Measurements from ENCODE around the gene KLHL33.

The KLHL33 gene

GRCh38 chr14:20434701-20435581 lies 1.0 kb downstream of the KLHL33 start:
- Mint-ChIP-seq H3K36me3 (ENCODE audit: low read depth) (no peaks in the 10 kb centered on the region), H3K9me3 (no peaks in the 10 kb centered on the region), H3K27me3 (no peaks in the 10 kb centered on the region), H3K27ac (no peak overlapping the region), H3K4me3 (no peak overlapping the region), H3K4me1 (ENCODE audit: low read depth) (peaks cover 2% of the 10 kb centered on the region)
- no peak for DNase-seq

DNA sequence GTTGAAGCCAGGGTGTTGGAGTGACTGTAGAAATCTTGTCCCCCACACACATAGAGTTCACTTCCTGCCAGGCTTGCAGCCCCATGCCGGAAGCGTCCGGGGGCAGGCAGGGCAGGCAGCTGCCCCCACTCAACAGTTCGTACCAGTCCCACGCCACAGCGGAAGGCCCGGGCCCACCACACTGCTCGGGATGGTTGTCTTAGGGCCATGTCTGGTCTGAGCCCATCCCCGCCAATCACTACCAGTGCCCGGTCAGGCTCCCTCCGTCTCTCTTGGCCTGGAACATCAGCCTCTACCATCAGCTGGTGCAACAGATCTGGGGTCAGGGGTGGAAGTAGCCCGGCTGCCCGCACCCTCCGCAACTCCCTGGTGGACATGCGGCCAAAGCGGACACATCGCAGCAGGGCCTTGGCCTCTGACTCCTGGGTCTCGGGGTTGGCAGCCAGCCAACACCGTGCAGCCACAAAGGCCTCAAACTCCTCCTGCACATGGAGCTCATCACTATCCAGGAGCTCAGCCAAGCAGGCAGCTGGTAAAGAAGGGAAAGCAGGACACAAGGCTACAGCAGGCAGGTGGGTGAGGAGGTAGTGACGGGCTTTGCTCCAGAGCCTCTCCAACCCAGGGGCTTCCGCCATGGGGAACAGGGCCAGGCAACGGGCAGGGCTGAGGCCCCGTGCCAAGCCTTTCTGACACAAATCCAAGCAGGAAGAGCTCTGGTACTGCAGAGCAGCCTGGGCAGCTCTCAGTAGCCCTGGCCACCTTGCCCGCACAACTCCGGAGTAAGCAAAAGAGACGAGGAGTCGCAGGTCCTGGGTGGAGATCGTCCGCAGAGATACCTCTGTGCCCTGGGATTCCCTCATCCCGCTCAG lies 5.9 kb downstream of the KLHL33 start:
- peaks cover 34% of the 10 kb centered on the region for H3K4me1 Mint-ChIP-seq (ENCODE audit: low read depth)
- H3K9me3 Mint-ChIP-seq: no peaks in the 10 kb centered on the region

DNA sequence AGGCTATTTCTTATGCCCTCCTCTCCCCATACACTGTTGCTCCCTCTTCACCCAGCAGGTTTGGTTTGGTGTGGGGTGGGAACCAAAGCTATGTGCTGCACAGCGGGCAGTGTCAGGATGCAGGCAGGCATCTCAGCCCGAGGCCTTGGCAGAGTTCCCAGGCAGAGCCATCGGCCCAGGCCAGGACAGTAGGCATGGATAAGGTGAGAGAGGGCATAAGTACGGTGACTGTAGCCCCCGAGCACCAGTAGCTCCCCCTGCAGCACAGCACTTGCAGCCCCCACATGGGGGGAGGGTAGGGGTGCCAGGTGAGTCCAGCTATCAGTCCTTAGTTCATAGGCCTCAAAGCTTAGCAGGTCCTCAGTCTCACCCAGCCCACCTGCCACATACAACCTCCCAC lies 7.2 kb downstream of the KLHL33 start:
- no peak for DNase-seq
- H3K27ac Mint-ChIP-seq: peak overlapping the region; percentile 90
- H3K9me3 Mint-ChIP-seq: no peaks in the 10 kb centered on the region
- H3K4me1 Mint-ChIP-seq (ENCODE audit: low read depth): peaks cover 34% of the 10 kb centered on the region
- H3K27me3 Mint-ChIP-seq: no peaks in the 10 kb centered on the region
- H3K4me3 Mint-ChIP-seq: peak overlapping the region; percentile 14
- H3K36me3 Mint-ChIP-seq (ENCODE audit: low read depth): no peaks in the 10 kb centered on the region

More for the DNA sequence above, 5.9 kb downstream of the KLHL33 start:
- DNase-seq: peak; percentile 45
- no peaks in the 10 kb centered on the region for H3K36me3 Mint-ChIP-seq (ENCODE audit: low read depth)
- H3K27ac Mint-ChIP-seq: peak overlapping the region; percentile 73
- H3K4me3 Mint-ChIP-seq: no peak overlapping the region
- H3K27me3 Mint-ChIP-seq: no peaks in the 10 kb centered on the region

DNA sequence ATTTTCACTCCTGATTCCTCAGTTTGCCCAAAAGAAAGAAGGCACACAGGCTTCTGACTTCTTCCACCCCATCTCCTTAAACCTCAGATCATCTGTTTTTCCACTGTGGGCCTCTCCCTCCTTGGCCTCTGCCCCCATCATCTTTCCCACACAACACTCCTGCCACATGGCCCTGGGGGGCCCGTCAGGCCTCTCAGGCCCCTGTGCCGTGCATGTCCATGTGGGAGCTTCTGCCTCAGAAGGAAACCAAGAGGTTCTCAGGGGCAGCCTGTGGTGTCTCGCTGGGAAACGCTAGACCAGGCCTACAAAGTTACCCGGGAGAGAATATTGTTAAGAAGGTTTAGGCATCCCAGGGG lies 8.0 kb downstream of the KLHL33 start:
- peak; percentile 46 for DNase-seq
- Mint-ChIP-seq H3K27me3 (no peaks in the 10 kb centered on the region), H3K4me3 (peak overlapping the region; percentile 28), H3K36me3 (ENCODE audit: low read depth) (no peaks in the 10 kb centered on the region), H3K4me1 (ENCODE audit: low read depth) (peaks cover 34% of the 10 kb centered on the region), H3K9me3 (no peaks in the 10 kb centered on the region), H3K27ac (peak overlapping the region; percentile 90)

DNA sequence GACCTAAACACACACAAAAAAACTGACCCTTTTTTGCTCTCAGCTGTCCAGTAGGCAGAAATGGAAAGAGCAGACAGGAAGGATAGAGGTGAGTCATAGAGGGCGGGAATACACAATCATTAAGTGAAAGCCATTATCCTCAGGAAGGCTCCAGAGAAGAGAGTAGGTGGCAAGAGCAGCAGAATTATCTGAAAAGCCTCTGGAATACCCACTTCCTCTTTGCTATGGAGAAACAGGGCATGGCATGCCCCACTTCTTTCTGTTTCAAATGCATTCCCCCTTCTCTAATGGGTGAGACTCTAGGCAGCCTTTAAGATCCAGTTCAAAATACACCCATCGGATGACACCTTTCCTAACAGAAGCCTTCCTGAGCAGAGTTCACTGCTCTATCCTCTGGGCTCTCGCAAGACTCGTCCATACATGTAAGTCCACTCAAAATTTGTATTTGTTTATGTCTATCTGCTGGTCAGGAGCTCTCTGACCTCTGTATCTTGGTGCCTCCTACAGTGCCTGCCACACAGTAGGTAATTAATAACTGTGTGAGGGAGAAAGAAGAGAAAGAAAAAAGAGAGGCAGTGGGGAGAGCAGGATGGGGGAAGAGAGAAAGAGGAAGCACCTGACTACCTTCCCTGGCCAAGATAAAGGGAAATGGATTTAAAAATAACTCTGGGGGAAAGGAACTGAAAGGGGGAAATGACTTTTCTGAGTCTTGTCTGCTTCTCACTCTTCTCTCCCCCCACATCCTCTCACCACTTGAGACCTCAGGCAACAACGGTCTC lies 8.5 kb downstream of the KLHL33 start:
- no peaks in the 10 kb centered on the region for H3K9me3 Mint-ChIP-seq
- H3K27ac Mint-ChIP-seq: peak overlapping the region; percentile 90
- no peak for DNase-seq
- peaks cover 34% of the 10 kb centered on the region for H3K4me1 Mint-ChIP-seq (ENCODE audit: low read depth)
- H3K27me3 Mint-ChIP-seq: no peaks in the 10 kb centered on the region
- H3K36me3 Mint-ChIP-seq (ENCODE audit: low read depth): no peaks in the 10 kb centered on the region
- H3K4me3 Mint-ChIP-seq: peak overlapping the region; percentile 28

GRCh38 chr14:20424851-20425250 lies 11.1 kb downstream of the KLHL33 start:
- DNase-seq: no peak
- Mint-ChIP-seq H3K4me1 (ENCODE audit: low read depth) (peaks cover 31% of the 10 kb centered on the region), H3K27ac (no peak overlapping the region), H3K27me3 (no peaks in the 10 kb centered on the region), H3K9me3 (no peaks in the 10 kb centered on the region), H3K36me3 (ENCODE audit: low read depth) (no peaks in the 10 kb centered on the region), H3K4me3 (no peak overlapping the region)

- Mint-ChIP-seq H3K4me1 (ENCODE audit: low read depth) (peaks cover 12% of the 10 kb centered on the region), H3K36me3 (ENCODE audit: low read depth) (no peaks in the 10 kb centered on the region), H3K27ac (no peak overlapping the region), H3K9me3 (no peaks in the 10 kb centered on the region), H3K27me3 (no peaks in the 10 kb centered on the region), H3K4me3 (no peak overlapping the region)
- DNase-seq: no peak
Observed at GRCh38 chr14:20422886-20423285, 13.1 kb downstream of the KLHL33 start.

GRCh38 chr14:20421267-20421666 lies 14.7 kb downstream of the KLHL33 start:
- no peak for DNase-seq
- no peaks in the 10 kb centered on the region for H3K9me3 Mint-ChIP-seq
- no peaks in the 10 kb centered on the region for H3K27me3 Mint-ChIP-seq
- no peaks in the 10 kb centered on the region for H3K36me3 Mint-ChIP-seq (ENCODE audit: low read depth)
- no peak overlapping the region for H3K4me3 Mint-ChIP-seq
- H3K4me1 Mint-ChIP-seq (ENCODE audit: low read depth): peaks cover 7% of the 10 kb centered on the region
- no peak overlapping the region for H3K27ac Mint-ChIP-seq

GRCh38 chr14:20419419-20419818 lies 16.5 kb downstream of the KLHL33 start:
- Mint-ChIP-seq H3K27ac (no peak overlapping the region), H3K36me3 (ENCODE audit: low read depth) (no peaks in the 10 kb centered on the region), H3K4me1 (ENCODE audit: low read depth) (peaks cover 11% of the 10 kb centered on the region), H3K27me3 (no peaks in the 10 kb centered on the region), H3K9me3 (no peaks in the 10 kb centered on the region), H3K4me3 (no peak overlapping the region)
- no peak for DNase-seq

GRCh38 chr14:20418501-20418909 lies 17.5 kb downstream of the KLHL33 start:
- Mint-ChIP-seq H3K27ac (no peak overlapping the region), H3K4me3 (no peak overlapping the region), H3K27me3 (no peaks in the 10 kb centered on the region), H3K36me3 (ENCODE audit: low read depth) (peaks cover 2% of the 10 kb centered on the region), H3K9me3 (no peaks in the 10 kb centered on the region), H3K4me1 (ENCODE audit: low read depth) (peaks cover 20% of the 10 kb centered on the region)
- DNase-seq: no peak

DNA sequence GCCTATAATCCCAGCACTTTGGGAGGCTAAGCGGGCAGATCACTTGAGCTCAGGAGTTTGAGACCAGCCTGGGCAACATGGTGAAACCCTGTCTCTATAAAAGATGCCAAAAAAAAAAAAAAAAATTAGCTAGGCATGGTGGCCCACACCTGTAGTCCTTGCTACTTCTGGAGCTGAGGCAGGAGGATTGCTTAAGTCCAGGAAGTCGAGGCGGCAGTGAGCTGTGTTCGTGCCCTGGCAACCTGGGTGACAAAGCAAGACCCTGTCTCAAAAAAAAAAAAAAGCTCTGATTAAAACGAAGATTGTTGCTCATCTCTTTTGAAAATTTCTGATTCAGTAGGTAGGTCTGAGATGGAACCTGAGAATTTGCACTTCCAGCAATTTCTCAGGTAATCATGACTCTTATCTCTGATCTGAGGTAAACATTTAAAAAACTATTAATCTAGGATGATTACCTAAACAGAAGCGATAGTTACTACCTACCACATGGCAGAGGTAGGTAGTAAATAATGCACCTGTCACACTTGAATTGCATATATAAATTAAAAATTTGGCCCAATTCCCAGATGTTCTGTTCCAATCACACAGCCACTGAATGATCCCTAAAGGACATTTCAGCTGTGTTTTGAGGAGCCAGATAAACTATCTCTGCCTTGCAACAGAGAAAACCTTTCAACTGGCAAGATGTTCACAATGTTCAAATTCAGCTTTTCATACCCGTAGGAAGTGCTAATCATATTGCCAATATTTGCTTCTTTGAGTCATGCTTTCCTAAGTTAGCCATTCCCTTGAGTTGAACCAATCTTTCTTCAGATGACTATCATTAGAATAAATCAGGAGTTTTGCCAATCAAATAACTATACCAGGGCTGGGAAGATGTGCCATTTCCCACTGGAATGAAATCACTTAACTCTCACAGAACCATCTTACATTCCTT lies 18.4 kb downstream of the KLHL33 start:
- Mint-ChIP-seq H3K4me3 (no peak overlapping the region), H3K9me3 (no peaks in the 10 kb centered on the region), H3K27ac (no peak overlapping the region), H3K4me1 (ENCODE audit: low read depth) (peaks cover 25% of the 10 kb centered on the region), H3K27me3 (no peaks in the 10 kb centered on the region), H3K36me3 (ENCODE audit: low read depth) (peaks cover 9% of the 10 kb centered on the region)
- no peak for DNase-seq

- Mint-ChIP-seq H3K27me3 (no peaks in the 10 kb centered on the region), H3K4me1 (ENCODE audit: low read depth) (peaks cover 35% of the 10 kb centered on the region), H3K4me3 (no peak overlapping the region), H3K36me3 (ENCODE audit: low read depth) (peaks cover 12% of the 10 kb centered on the region), H3K9me3 (no peaks in the 10 kb centered on the region), H3K27ac (peak overlapping the region; percentile 63)
- DNase-seq: no peak
Observed at GRCh38 chr14:20416223-20416622, 19.7 kb downstream of the KLHL33 start.

DNA sequence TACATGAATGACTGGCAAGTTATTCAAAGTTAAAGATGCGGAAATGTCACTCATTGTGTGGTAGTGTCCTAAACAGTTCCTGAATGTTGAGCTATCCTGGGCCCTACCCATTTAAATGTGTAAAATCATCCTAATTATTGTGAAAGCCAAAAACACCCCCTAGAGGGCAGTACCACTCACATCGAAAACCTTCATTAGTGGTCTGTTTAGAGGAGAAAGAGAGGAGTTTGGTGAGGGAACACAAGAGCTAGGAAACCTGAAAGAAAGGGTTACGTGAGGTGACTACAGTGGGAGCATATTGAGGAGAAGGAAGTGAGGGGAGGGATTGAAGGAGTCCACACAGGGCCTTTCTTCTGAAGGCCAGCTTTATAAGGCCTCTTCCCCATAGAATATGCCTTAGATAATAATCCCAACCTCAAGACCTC lies 20.2 kb downstream of the KLHL33 start:
- DNase-seq: no peak
- Mint-ChIP-seq H3K27ac (peak overlapping the region; percentile 63), H3K27me3 (no peaks in the 10 kb centered on the region), H3K4me1 (ENCODE audit: low read depth) (peaks cover 38% of the 10 kb centered on the region), H3K9me3 (no peaks in the 10 kb centered on the region), H3K4me3 (no peak overlapping the region), H3K36me3 (ENCODE audit: low read depth) (peaks cover 12% of the 10 kb centered on the region)
